Natural killer cell (primary cell): ENCODE measurements around the gene POMP. TPM values are rescaled to one million over a fixed set of nuclear protein-coding genes. Genes with fewer than 3 reads are reported as not detected.
"Not testable (repeated sequence)": the region's sequence is repeated elsewhere in the genome, so short reads cannot be mapped to it uniquely, and the experiment has no call there.

ENCODE experiments used
- ATAC-seq, 3 donors: fragments of 150-1000 bp in 2 of 3; fragments of 200-7000 bp in 1 of 3; cut with Tn5 transposase; 1 replicate in 1 of 3; 2 replicates in 2 of 3; pipeline ENCODE4 v1.10.0; 2021; ENCODE audit warnings: mild to moderate bottlenecking in 2 of 3, moderate library complexity in 2 of 3
- DNase-seq, 2 donors: peaks; one replicate each; pipeline versions ENCODE4 v3.0.0 to v3.0.0-alpha.2; 2013 to 2021; ENCODE audit warnings: mixed read lengths in 1 of 2
- H3K27ac ChIP-seq: one replicate; pipeline ENCODE4 v1.5.1; 2013; ENCODE audit warnings: mild to moderate bottlenecking, low read length
- H3K27me3 ChIP-seq: one replicate; pipeline ENCODE4 v1.6.1; 2013; ENCODE audit warnings: low read length; ENCODE audit not compliant: control insufficient read depth, insufficient read depth
- H3K36me3 ChIP-seq: one replicate; pipeline ENCODE4 v1.6.1; 2013; ENCODE audit warnings: low read length; ENCODE audit not compliant: control insufficient read depth, insufficient read depth
- H3K4me1 ChIP-seq: one replicate; pipeline ENCODE4 v1.6.1; 2013; ENCODE audit warnings: low read length; ENCODE audit not compliant: control insufficient read depth, insufficient read depth
- H3K4me3 ChIP-seq: one replicate; pipeline ENCODE4 v1.5.1; 2013; ENCODE audit warnings: low read length
- H3K9me3 ChIP-seq: one replicate; pipeline ENCODE4 v1.6.1; 2013; ENCODE audit warnings: low read length; ENCODE audit not compliant: control insufficient read depth, insufficient read depth
- H3K27ac Mint-ChIP-seq, 2 donors: one replicate each; pipeline ENCODE4 v1.8.0; 2022; ENCODE audit warnings: mild to moderate bottlenecking in 2 of 2, mixed read lengths in 2 of 2, moderate library complexity in 1 of 2
- H3K27me3 Mint-ChIP-seq, 2 donors: one replicate each; pipeline ENCODE4 v1.8.0; 2022; ENCODE audit warnings: low read depth in 2 of 2, mixed read lengths in 2 of 2
- H3K36me3 Mint-ChIP-seq: one replicate; pipeline ENCODE4 v1.8.0; 2022; ENCODE audit warnings: mixed read lengths
- H3K4me1 Mint-ChIP-seq, 2 donors: one replicate each; pipeline ENCODE4 v1.8.0; 2022; ENCODE audit warnings: mixed read lengths in 2 of 2
- H3K4me3 Mint-ChIP-seq: one replicate; pipeline ENCODE4 v1.8.0; 2022; ENCODE audit warnings: mild to moderate bottlenecking, moderate library complexity, mixed read lengths
- H3K9me3 Mint-ChIP-seq, 2 donors: one replicate each; pipeline ENCODE4 v1.8.0; 2022; ENCODE audit warnings: mixed read lengths in 2 of 2
- WGBS: methylation state at CpG from one replicate; pipeline ENCODE4 v1.1.7; 2013; ENCODE audit warnings: missing lambda C conversion rate; ENCODE audit not compliant: insufficient coverage; 5-methylcytosine and 5-hydroxymethylcytosine counted together
- intact Hi-C: fragments of 100-400 bp; cut with micrococcal nuclease; formaldehyde crosslinking; loops from one replicate; pipeline ENCODE4 v1.14.2; 2022
- total RNA-seq, 4 donors: library from RNA; stranded (reverse); fragments of 120-200 nt in 1 of 4; gene quantifications; one replicate each; pipeline versions ENCODE4 v1.2.3 to v1.2.4, GENCODE V29; 2013 to 2022
- TF ChIP-seq, protein P1 (sequence below): fragments of 200-600 bp; IDR thresholded peaks from one replicate; pipeline ENCODE4 v1.8.0; 2022; ENCODE audit warnings: antibody characterized with exemption

POMP gene
- total RNA-seq, 3 donors from 2014 or later (not counting 1 experiment from before 2014, with no cell fraction given), result 33.0 to 42.2 (median 36.0) TPM

DNA sequence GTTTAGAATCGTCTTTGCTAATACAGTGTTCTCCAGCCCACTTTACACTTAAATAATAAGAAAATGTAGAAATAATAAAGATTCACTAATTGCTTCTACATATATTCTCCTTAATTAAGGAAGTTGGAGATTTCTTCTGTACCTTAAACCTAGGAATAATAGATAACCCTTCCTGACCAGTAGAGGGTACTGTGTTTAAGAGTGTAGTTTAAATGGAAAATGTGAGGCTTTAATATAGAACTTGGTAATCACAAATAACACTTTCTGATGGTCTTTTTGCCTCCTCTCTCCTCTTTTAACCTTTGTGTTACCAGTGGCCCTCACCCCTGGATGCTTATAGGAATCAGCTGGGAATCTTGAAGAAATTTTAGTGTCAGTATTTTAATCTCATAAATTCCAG, 20.7 kb downstream of the POMP start:
- intact Hi-C loops, result no loop called here
- Mint-ChIP-seq H3K27ac (no peak overlapping the region), H3K36me3 (peaks cover 12% of the 10 kb centered on the region), H3K4me3 (no peak overlapping the region), H3K27me3 (no peaks in the 10 kb centered on the region), H3K9me3 (no peaks in the 10 kb centered on the region), H3K4me1 (peaks cover 0 to 4% of the 10 kb centered on the region in 2 donors)
- no CpG with 5 or more reads among the region's 1 CpG for WGBS
- TF ChIP-seq, protein P1, sequence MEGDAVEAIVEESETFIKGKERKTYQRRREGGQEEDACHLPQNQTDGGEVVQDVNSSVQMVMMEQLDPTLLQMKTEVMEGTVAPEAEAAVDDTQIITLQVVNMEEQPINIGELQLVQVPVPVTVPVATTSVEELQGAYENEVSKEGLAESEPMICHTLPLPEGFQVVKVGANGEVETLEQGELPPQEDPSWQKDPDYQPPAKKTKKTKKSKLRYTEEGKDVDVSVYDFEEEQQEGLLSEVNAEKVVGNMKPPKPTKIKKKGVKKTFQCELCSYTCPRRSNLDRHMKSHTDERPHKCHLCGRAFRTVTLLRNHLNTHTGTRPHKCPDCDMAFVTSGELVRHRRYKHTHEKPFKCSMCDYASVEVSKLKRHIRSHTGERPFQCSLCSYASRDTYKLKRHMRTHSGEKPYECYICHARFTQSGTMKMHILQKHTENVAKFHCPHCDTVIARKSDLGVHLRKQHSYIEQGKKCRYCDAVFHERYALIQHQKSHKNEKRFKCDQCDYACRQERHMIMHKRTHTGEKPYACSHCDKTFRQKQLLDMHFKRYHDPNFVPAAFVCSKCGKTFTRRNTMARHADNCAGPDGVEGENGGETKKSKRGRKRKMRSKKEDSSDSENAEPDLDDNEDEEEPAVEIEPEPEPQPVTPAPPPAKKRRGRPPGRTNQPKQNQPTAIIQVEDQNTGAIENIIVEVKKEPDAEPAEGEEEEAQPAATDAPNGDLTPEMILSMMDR, result no peak
- peaks cover 49% of the 10 kb centered on the region for H3K36me3 ChIP-seq
- H3K4me3 ChIP-seq, result no peak overlapping the region
- H3K27me3 ChIP-seq, result no peaks in the 10 kb centered on the region
- ATAC-seq (peak in 1 of 3 donors; percentile 30), DNase-seq (no peak)
- H3K9me3 ChIP-seq, result no peaks in the 10 kb centered on the region
- H3K27ac ChIP-seq, result no peak overlapping the region
- H3K4me1 ChIP-seq, result no peaks in the 10 kb centered on the region

DNA sequence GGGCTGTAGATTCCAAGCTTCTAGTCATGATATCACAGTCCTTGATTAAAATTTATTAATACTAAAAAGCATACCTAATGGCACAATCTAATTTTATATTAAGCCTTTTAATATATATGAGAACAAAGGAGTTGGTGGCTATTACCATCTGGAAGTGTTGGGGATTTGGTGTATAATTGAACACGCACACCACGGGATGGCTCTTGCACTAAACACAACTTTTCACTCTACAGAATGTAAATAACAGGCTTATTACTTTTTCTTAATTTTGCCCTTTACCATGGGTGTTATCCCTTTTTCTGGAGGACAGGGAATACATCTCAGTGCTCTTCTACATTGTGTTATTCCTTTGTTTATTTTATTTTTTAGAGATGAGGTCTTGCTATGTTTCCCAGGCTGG, 21.6 kb downstream of the POMP start:
- WGBS, result no CpG with 5 or more reads among the region's 2 CpGs
- Mint-ChIP-seq H3K27ac (peak overlapping the region in 1 of 2 donors; percentile 48), H3K36me3 (peaks cover 12% of the 10 kb centered on the region), H3K4me1 (peaks cover 0 to 4% of the 10 kb centered on the region in 2 donors), H3K9me3 (no peaks in the 10 kb centered on the region), H3K4me3 (no peak overlapping the region), H3K27me3 (no peaks in the 10 kb centered on the region)
- no peaks in the 10 kb centered on the region for H3K27me3 ChIP-seq
- no peaks in the 10 kb centered on the region for H3K9me3 ChIP-seq
- TF ChIP-seq, protein P1, result no peak
- H3K4me1 ChIP-seq, result no peaks in the 10 kb centered on the region
- DNase-seq, result no peak
- no peak overlapping the region for H3K4me3 ChIP-seq
- H3K36me3 ChIP-seq, result peaks cover 40% of the 10 kb centered on the region
- no peak for ATAC-seq
- intact Hi-C loops, result no loop called here
- H3K27ac ChIP-seq, result no peak overlapping the region

DNA sequence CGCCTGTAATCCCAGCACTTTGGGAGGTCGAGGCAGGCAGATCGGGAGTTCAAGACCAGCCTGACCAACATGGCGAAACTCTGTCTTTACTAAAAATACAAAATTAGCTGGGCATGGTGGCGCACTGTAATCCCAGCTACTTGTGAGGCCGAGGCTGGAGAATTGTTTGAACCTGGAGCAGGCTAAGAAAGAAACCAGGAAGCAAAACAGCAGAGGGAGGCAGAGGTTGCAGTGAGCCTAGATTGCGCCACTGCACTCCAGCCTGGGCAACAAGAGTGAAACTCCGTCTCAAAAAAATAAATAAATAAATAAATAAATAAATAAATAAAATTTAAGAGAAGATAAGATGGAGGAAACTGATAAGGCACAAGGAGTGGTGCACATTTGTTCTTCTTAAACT, 24.2 kb downstream of the POMP start:
- WGBS, result 85% methylated on average over 6 of the region's 8 CpGs

DNA sequence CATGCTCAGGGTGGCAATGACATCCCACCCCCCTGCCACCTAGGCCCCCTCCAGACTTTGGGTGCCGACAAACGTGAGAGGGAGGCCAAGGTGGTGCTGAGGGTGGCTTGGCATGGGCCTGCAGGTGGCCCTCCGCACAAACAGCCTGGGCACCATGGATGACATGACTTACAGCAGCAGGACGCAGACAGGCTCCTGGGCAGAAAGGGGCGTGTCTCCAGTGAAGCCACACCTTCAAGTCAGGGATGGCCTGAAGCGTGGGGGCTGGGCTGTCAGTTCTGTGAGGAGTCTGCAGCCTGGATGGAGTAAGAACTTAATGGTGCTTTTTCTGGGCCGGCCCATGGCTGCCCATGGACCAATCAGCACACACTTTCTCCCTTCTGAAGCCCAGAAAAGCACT, 25.3 kb downstream of the POMP start:
- ATAC-seq, result no peak

More for the DNA sequence above, 24.2 kb downstream of the POMP start:
- H3K9me3 ChIP-seq, intact Hi-C loops, H3K4me3 Mint-ChIP-seq, H3K4me1 ChIP-seq, DNase-seq, H3K4me3 ChIP-seq, H3K27me3 Mint-ChIP-seq, H3K27me3 ChIP-seq, H3K27ac Mint-ChIP-seq, H3K4me1 Mint-ChIP-seq, H3K36me3 Mint-ChIP-seq, H3K9me3 Mint-ChIP-seq, ATAC-seq, H3K27ac ChIP-seq: not testable (repeated sequence)
- H3K36me3 ChIP-seq, result peaks cover 19% of the 10 kb centered on the region

More for the DNA sequence above, 25.3 kb downstream of the POMP start:
- Histone ChIP-seq H3K4me3 (no peak overlapping the region), H3K36me3 (peaks cover 10% of the 10 kb centered on the region), H3K4me1 (no peaks in the 10 kb centered on the region), H3K9me3 (no peaks in the 10 kb centered on the region), H3K27me3 (no peaks in the 10 kb centered on the region), H3K27ac (no peak overlapping the region)
- TF ChIP-seq, protein P1, result no peak
- Mint-ChIP-seq H3K27ac (no peak overlapping the region), H3K4me3 (no peak overlapping the region), H3K27me3 (no peaks in the 10 kb centered on the region), H3K4me1 (no peaks in the 10 kb centered on the region), H3K36me3 (no peaks in the 10 kb centered on the region), H3K9me3 (peaks cover 0 to 3% of the 10 kb centered on the region in 2 donors)
- intact Hi-C loops, result no loop called here
- 86% methylated on average over 7 of the region's 7 CpGs for WGBS
- DNase-seq, result no peak
